OCI-LY3 (cell line): ENCODE results near the gene SREBF1.

Source experiments
- EZH2phosphoT487 ChIP-seq: fragments of 200-600 bp; shearing (Covaris generic); IDR thresholded peaks from 2 replicates; pipeline ENCODE4 v1.6.1; 2018; ENCODE audit warnings: antibody characterized with exemption, mixed run types, low read depth
- TF ChIP-seq, protein P1 (sequence below): fragments of 200-600, 300-600 bp; sonication (generic); IDR thresholded peaks from 2 replicates; pipeline ENCODE4 v1.5.1; 2014; ENCODE audit warnings: antibody characterized with exemption, low read length, low read depth

GRCh38 chr17:17812211-17813054 is 24.4 kb downstream of the SREBF1 start:
- TF ChIP-seq, protein P1, sequence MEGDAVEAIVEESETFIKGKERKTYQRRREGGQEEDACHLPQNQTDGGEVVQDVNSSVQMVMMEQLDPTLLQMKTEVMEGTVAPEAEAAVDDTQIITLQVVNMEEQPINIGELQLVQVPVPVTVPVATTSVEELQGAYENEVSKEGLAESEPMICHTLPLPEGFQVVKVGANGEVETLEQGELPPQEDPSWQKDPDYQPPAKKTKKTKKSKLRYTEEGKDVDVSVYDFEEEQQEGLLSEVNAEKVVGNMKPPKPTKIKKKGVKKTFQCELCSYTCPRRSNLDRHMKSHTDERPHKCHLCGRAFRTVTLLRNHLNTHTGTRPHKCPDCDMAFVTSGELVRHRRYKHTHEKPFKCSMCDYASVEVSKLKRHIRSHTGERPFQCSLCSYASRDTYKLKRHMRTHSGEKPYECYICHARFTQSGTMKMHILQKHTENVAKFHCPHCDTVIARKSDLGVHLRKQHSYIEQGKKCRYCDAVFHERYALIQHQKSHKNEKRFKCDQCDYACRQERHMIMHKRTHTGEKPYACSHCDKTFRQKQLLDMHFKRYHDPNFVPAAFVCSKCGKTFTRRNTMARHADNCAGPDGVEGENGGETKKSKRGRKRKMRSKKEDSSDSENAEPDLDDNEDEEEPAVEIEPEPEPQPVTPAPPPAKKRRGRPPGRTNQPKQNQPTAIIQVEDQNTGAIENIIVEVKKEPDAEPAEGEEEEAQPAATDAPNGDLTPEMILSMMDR: peak; percentile 54
- no peak for TF ChIP-seq EZH2phosphoT487
